Endothelial cell of umbilical vein (primary cell): ENCODE results near the gene TBC1D25. TPM values are rescaled to one million over a fixed set of nuclear protein-coding genes. Genes with fewer than 3 reads are reported as not detected.

Experiments
- BruUV-seq: library from RNA; stranded (reverse); fragments of 400-500 nt; replicated peaks from 2 replicates; lab custom pipeline; 2021; lab: Mats Ljungman, UMichigan
- CTCF ChIA-PET: fragments of 300-600, 350-600 bp; sonication (Branson Sonifier 250); formaldehyde crosslinking; loops from one replicate; lab custom pipeline; 2021; ENCODE audit warnings: antibody characterized with exemption, inconsistent platforms; lab: Charles Lee
- POLR2A ChIA-PET: fragments of 300-600, 350-600 bp; sonication (Branson Sonifier 250); formaldehyde crosslinking; loops from one replicate; lab custom pipeline; 2021; ENCODE audit warnings: antibody characterized with exemption, inconsistent platforms; lab: Charles Lee
- DNase-seq: peaks from one replicate; pipeline ENCODE4 v3.0.0-alpha.2; 2011; ENCODE audit warnings: low read depth, low spot score
- FAIRE-seq: peaks from 2 replicates; lab custom pipeline; 2011; peaks lifted over from hg19 to GRCh38; lab: Jason Lieb, UNC
- H2AFZ ChIP-seq: 2 replicates; pipeline ENCODE4 v1.6.0; 2012; ENCODE audit warnings: low read depth, low read length, control low read depth, inconsistent platforms
- H3K27ac ChIP-seq: 2 replicates; pipeline ENCODE4 v1.5.1; 2011; ENCODE audit warnings: low read depth, mild to moderate bottlenecking, control low read depth, low read length, moderate library complexity; ENCODE audit not compliant: insufficient read depth
- H3K27me3 ChIP-seq, 2 experiments: 2 replicates each; pipeline versions ENCODE4 v1.6.0 to v1.6.1; 2011; ENCODE audit warnings: low read length in 2 of 2, mixed read lengths in 1 of 2; ENCODE audit not compliant: control insufficient read depth in 2 of 2, insufficient read depth in 2 of 2
- H3K36me3 ChIP-seq, 2 experiments: 2 replicates in 1 of 2; 3 replicates in 1 of 2; pipeline ENCODE4 v1.5.1; 2011; ENCODE audit warnings: low read length in 2 of 2, mild to moderate bottlenecking in 1 of 2, moderate library complexity in 1 of 2; ENCODE audit not compliant: control insufficient read depth in 2 of 2, insufficient read depth in 2 of 2; ENCODE audit errors: extremely low read depth in 1 of 2
- H3K4me1 ChIP-seq: 3 replicates; pipeline ENCODE4 v1.5.1; 2011; ENCODE audit warnings: mild to moderate bottlenecking, low read length; ENCODE audit not compliant: control insufficient read depth, insufficient read depth; ENCODE audit errors: extremely low read depth
- H3K4me2 ChIP-seq: 2 replicates; pipeline ENCODE4 v1.6.1; 2011; ENCODE audit warnings: low read length, control low read depth, mixed read lengths; ENCODE audit not compliant: insufficient read depth
- H3K4me3 ChIP-seq, 3 experiments: fragments of 200-600 bp in 1 of 3; sonication (generic), shearing (Covaris generic) in 1 of 3; replicated peaks in 1 of 3; 2 replicates each; pipeline ENCODE4 v1.5.1; 2011 to 2016; ENCODE audit warnings: control low read depth in 3 of 3, low read length in 3 of 3, mild to moderate bottlenecking in 2 of 3, inconsistent platforms in 1 of 3, low read depth in 1 of 3, moderate library complexity in 1 of 3; ENCODE audit not compliant: insufficient read depth in 1 of 3
- H3K79me2 ChIP-seq: 2 replicates; pipeline ENCODE4 v1.6.0; 2012; ENCODE audit warnings: low read length, inconsistent platforms; ENCODE audit not compliant: control insufficient read depth, insufficient read depth
- H3K9ac ChIP-seq: replicated peaks from 2 replicates; pipeline ENCODE3; 2011; ENCODE audit warnings: low read length, control low read depth; ENCODE audit not compliant: insufficient read depth; ENCODE audit errors: extremely low read depth
- H3K9me1 ChIP-seq: replicated peaks from 3 replicates; pipeline ENCODE4 v1.6.0; 2011; ENCODE audit warnings: mild to moderate bottlenecking, low read length; ENCODE audit not compliant: control insufficient read depth, insufficient read depth; ENCODE audit errors: extremely low read depth
- H3K9me3 ChIP-seq: replicated peaks from 2 replicates; pipeline ENCODE4 v1.5.1; 2012; ENCODE audit warnings: low read length, inconsistent platforms; ENCODE audit not compliant: control insufficient read depth, insufficient read depth
- H4K20me1 ChIP-seq: replicated peaks from 2 replicates; pipeline ENCODE3; 2011; ENCODE audit warnings: mild to moderate bottlenecking, low read length; ENCODE audit not compliant: control insufficient read depth, insufficient read depth; ENCODE audit errors: extremely low read depth
- CTCF ChIP-seq, 2 donors: IDR thresholded peaks; 1 replicate in 1 of 2; 2 replicates in 1 of 2; pipeline ENCODE4 v1.5.1; 2011; ENCODE audit warnings: low read length in 2 of 2, mild to moderate bottlenecking in 2 of 2, moderate library complexity in 2 of 2, control low read depth in 1 of 2, inconsistent platforms in 1 of 2, low read depth in 1 of 2; ENCODE audit not compliant: insufficient read depth in 1 of 2; ENCODE audit errors: extremely low read depth in 1 of 2
- EZH2 ChIP-seq: IDR thresholded peaks from 2 replicates; pipeline ENCODE4 v1.6.1; 2012; ENCODE audit warnings: borderline replicate concordance, low read depth, mild to moderate bottlenecking, moderate library complexity, low read length, inconsistent platforms; ENCODE audit not compliant: severe bottlenecking
- FOS ChIP-seq: IDR thresholded peaks from 2 replicates; pipeline ENCODE4 v1.6.1; 2011; ENCODE audit warnings: mild to moderate bottlenecking, low read length, moderate library complexity, borderline replicate concordance; ENCODE audit not compliant: insufficient read depth
- GATA2 ChIP-seq: IDR thresholded peaks from 2 replicates; pipeline ENCODE4 v1.7.0; 2011; ENCODE audit warnings: low read depth, mild to moderate bottlenecking, moderate library complexity, mixed read lengths, low read length; ENCODE audit not compliant: insufficient read length, insufficient read depth
- JUN ChIP-seq: IDR thresholded peaks from 2 replicates; pipeline ENCODE4 v1.6.1; 2011; ENCODE audit warnings: borderline replicate concordance, low read depth; ENCODE audit not compliant: insufficient read length, insufficient read depth
- MYC ChIP-seq: IDR thresholded peaks from one replicate; pipeline ENCODE4 v1.6.1; 2011; ENCODE audit warnings: mild to moderate bottlenecking, low read depth, low read length
- POLR2A ChIP-seq: IDR thresholded peaks from 2 replicates; pipeline ENCODE4 v1.6.1; 2012; ENCODE audit warnings: low read depth, mild to moderate bottlenecking, control low read depth, low read length
- POLR2AphosphoS5 ChIP-seq: IDR thresholded peaks from 2 replicates; pipeline ENCODE4 v1.6.1; 2012; ENCODE audit warnings: low read depth, mild to moderate bottlenecking, control low read depth, low read length, moderate library complexity; ENCODE audit not compliant: insufficient read depth
- dilution Hi-C: fragments of 300-500 bp; cut with MboI; formaldehyde crosslinking; loops from one replicate; pipeline ENCODE4 v1.15.0; 2019; ENCODE audit warnings: low sequenced_read_pairs; ENCODE audit not compliant: extremely low pct_ligation_motif_present
- intact Hi-C: fragments of 100-400 bp; cut with micrococcal nuclease; formaldehyde crosslinking; loops from one replicate; pipeline ENCODE4 v1.10.0; 2022
- polyA plus RNA-seq, 4 experiments: library from polyadenylated mRNA; depleted of rRNA in 3 of 4; stranded (reverse) in 3 of 4; unstranded in 1 of 4; fragments of >200 nt; gene quantifications; 2 replicates each; pipeline versions ENCODE4 v1.2.1 to v1.2.3, GENCODE V29; 2011 to 2012; ENCODE audit warnings: missing spikeins in 1 of 4
- total RNA-seq: library from RNA; stranded (reverse); gene quantifications from 2 replicates; pipeline ENCODE4 v1.2.3, GENCODE V29; 2021
- TF ChIP-seq, protein P1 (sequence below): IDR thresholded peaks from 2 replicates; pipeline ENCODE4 v1.6.1; 2011; ENCODE audit not compliant: insufficient read depth, insufficient read length

Gene TBC1D25
- total and polyA plus RNA-seq, 2 donors (not counting 3 experiments of a cell fraction or from before 2014, with no cell fraction given) = 16.0 to 16.3 TPM

GRCh38 chrX:48589482-48590162 lies 50.1 kb downstream of the TBC1D25 start:
- peak overlapping the region; percentile 7 for H3K27ac ChIP-seq
- no peak overlapping the region for H2AFZ ChIP-seq
- no peaks in the 10 kb centered on the region for H3K9me3 ChIP-seq
- no peaks in the 10 kb centered on the region for H3K27me3 ChIP-seq
- POLR2A ChIA-PET = interaction anchor here (1.0 to 1.2 kb wide), 3 partner anchors 10 to 15 kb away, joined by 3 to 8 read pairs (median 5); partner anchors contain the start of gene RBM3
- no peak overlapping the region for H3K9ac ChIP-seq
- CTCF ChIA-PET = interaction anchor here (0.9 to 1.4 kb wide), 2 partner anchors 11 to 50 kb away, joined by 3 read pairs; no protein-coding TSS in a partner anchor
- H4K20me1 ChIP-seq = no peaks in the 10 kb centered on the region
- intact Hi-C loops = loop anchor here (5.0 to 10.0 kb wide), 2 partner anchors 67 to 505 kb away; partner anchors contain the start of gene EBP
- BruUV-seq = no TSS peak
- dilution Hi-C loops = no loop called here
- DNase-seq (no peak), FAIRE-seq (peak; percentile 49)
- H3K4me2 ChIP-seq = no peak overlapping the region
- H3K79me2 ChIP-seq = no peaks in the 10 kb centered on the region
- H3K4me3 ChIP-seq = no peak overlapping the region
- no peaks in the 10 kb centered on the region for H3K36me3 ChIP-seq
- H3K4me1 ChIP-seq = peaks cover 25% of the 10 kb centered on the region
- H3K9me1 ChIP-seq = no peaks in the 10 kb centered on the region
- TF ChIP-seq, protein P1, sequence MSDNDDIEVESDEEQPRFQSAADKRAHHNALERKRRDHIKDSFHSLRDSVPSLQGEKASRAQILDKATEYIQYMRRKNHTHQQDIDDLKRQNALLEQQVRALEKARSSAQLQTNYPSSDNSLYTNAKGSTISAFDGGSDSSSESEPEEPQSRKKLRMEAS = no peak
- no peak for TF ChIP-seq MYC
- no peak for TF ChIP-seq EZH2
- TF ChIP-seq JUN = no peak
- TF ChIP-seq POLR2AphosphoS5 = no peak
- TF ChIP-seq GATA2 = no peak
- no peak for TF ChIP-seq CTCF (IDR thresholded peaks at IDR 0.05; ENCODE audit: extremely low read depth in 1 of 2, insufficient read depth in 1 of 2, low read depth in 1 of 2, low read length in 2 of 2)
- TF ChIP-seq POLR2A = no peak
- TF ChIP-seq FOS = no peak
